ENCODE results near the gene IAH1.

The IAH1 gene

GRCh38 chr2:9462886-9463697 lies 11.3 kb upstream of the IAH1 start:
- ATAC-seq: no peak
- Mint-ChIP-seq H3K9me3 (no peaks in the 10 kb centered on the region), H3K27me3 (no peaks in the 10 kb centered on the region), H3K36me3 (peaks cover 43% of the 10 kb centered on the region), H3K27ac (peak overlapping the region; percentile 0), H3K4me3 (no peak overlapping the region), H3K4me1 (no peaks in the 10 kb centered on the region)

- Mint-ChIP-seq H3K36me3 (peaks cover 40% of the 10 kb centered on the region), H3K27ac (no peak overlapping the region), H3K27me3 (no peaks in the 10 kb centered on the region), H3K4me3 (no peak overlapping the region), H3K9me3 (no peaks in the 10 kb centered on the region), H3K4me1 (no peaks in the 10 kb centered on the region)
- ATAC-seq: peak; percentile 34
Measured at GRCh38 chr2:9463698-9464034, 10.7 kb upstream of the IAH1 start.

GRCh38 chr2:9465170-9465569 lies 9.2 kb upstream of the IAH1 start:
- Mint-ChIP-seq H3K27me3 (no peaks in the 10 kb centered on the region), H3K9me3 (no peaks in the 10 kb centered on the region), H3K4me1 (no peaks in the 10 kb centered on the region), H3K4me3 (no peak overlapping the region), H3K36me3 (peaks cover 36% of the 10 kb centered on the region), H3K27ac (no peak overlapping the region)
- no peak for ATAC-seq

- H3K4me1 Mint-ChIP-seq: no peaks in the 10 kb centered on the region
- no peaks in the 10 kb centered on the region for H3K9me3 Mint-ChIP-seq
- H3K4me3 Mint-ChIP-seq: no peak overlapping the region
- no peaks in the 10 kb centered on the region for H3K27me3 Mint-ChIP-seq
- H3K27ac Mint-ChIP-seq: no peak overlapping the region
- H3K36me3 Mint-ChIP-seq: peaks cover 30% of the 10 kb centered on the region
- no peak for ATAC-seq
Measured at GRCh38 chr2:9466147-9466683, 8.1 kb upstream of the IAH1 start.

GRCh38 chr2:9467687-9468086 lies 6.7 kb upstream of the IAH1 start:
- no peaks in the 10 kb centered on the region for H3K9me3 Mint-ChIP-seq
- no peak overlapping the region for H3K27ac Mint-ChIP-seq

GRCh38 chr2:9471206-9471605 lies 3.1 kb upstream of the IAH1 start:
- H3K27ac Mint-ChIP-seq: no peak overlapping the region
- ATAC-seq: no peak
- no peaks in the 10 kb centered on the region for H3K27me3 Mint-ChIP-seq
- no peaks in the 10 kb centered on the region for H3K9me3 Mint-ChIP-seq
- peaks cover 18% of the 10 kb centered on the region for H3K4me1 Mint-ChIP-seq
- H3K36me3 Mint-ChIP-seq: peaks cover 31% of the 10 kb centered on the region
- H3K4me3 Mint-ChIP-seq: no peak overlapping the region

More at GRCh38 chr2:9467687-9468086, 6.7 kb upstream of the IAH1 start:
- no peaks in the 10 kb centered on the region for H3K4me1 Mint-ChIP-seq
- H3K4me3 Mint-ChIP-seq: no peak overlapping the region
- no peak for ATAC-seq
- H3K27me3 Mint-ChIP-seq: no peaks in the 10 kb centered on the region
- H3K36me3 Mint-ChIP-seq: peaks cover 35% of the 10 kb centered on the region

- ATAC-seq: no peak
- Mint-ChIP-seq H3K27ac (no peak overlapping the region), H3K4me1 (peaks cover 31% of the 10 kb centered on the region), H3K4me3 (no peak overlapping the region), H3K9me3 (no peaks in the 10 kb centered on the region), H3K27me3 (no peaks in the 10 kb centered on the region), H3K36me3 (peaks cover 27% of the 10 kb centered on the region)
Measured at GRCh38 chr2:9472511-9472910, 1.8 kb upstream of the IAH1 start.

- H3K4me3 Mint-ChIP-seq: peak overlapping the region; percentile 80
- H3K9me3 Mint-ChIP-seq: no peaks in the 10 kb centered on the region
- H3K27ac Mint-ChIP-seq: peak overlapping the region; percentile 91
- no peaks in the 10 kb centered on the region for H3K27me3 Mint-ChIP-seq
- no peak for ATAC-seq
- peaks cover 30% of the 10 kb centered on the region for H3K36me3 Mint-ChIP-seq
- H3K4me1 Mint-ChIP-seq: peaks cover 38% of the 10 kb centered on the region
Measured at GRCh38 chr2:9473308-9473984, 905 bp upstream of the IAH1 start.

GRCh38 chr2:9473985-9474360 lies 378 bp upstream of the IAH1 start:
- Mint-ChIP-seq H3K27me3 (no peaks in the 10 kb centered on the region), H3K4me1 (peaks cover 44% of the 10 kb centered on the region), H3K9me3 (no peaks in the 10 kb centered on the region), H3K36me3 (peaks cover 35% of the 10 kb centered on the region), H3K4me3 (peak overlapping the region; percentile 80), H3K27ac (peak overlapping the region; percentile 91)
- peak; percentile 68 for ATAC-seq

- peaks cover 40% of the 10 kb centered on the region for H3K36me3 Mint-ChIP-seq
- no peak overlapping the region for H3K4me3 Mint-ChIP-seq
- no peak for ATAC-seq
- H3K9me3 Mint-ChIP-seq: no peaks in the 10 kb centered on the region
- peaks cover 62% of the 10 kb centered on the region for H3K4me1 Mint-ChIP-seq
- H3K27ac Mint-ChIP-seq: no peak overlapping the region
- H3K27me3 Mint-ChIP-seq: no peaks in the 10 kb centered on the region
Measured at GRCh38 chr2:9477914-9478313, 3.6 kb downstream of the IAH1 start.

- Mint-ChIP-seq H3K36me3 (peaks cover 37% of the 10 kb centered on the region), H3K4me3 (no peak overlapping the region), H3K9me3 (no peaks in the 10 kb centered on the region), H3K4me1 (peaks cover 57% of the 10 kb centered on the region), H3K27ac (no peak overlapping the region), H3K27me3 (no peaks in the 10 kb centered on the region)
- no peak for ATAC-seq
Measured at GRCh38 chr2:9478526-9478925, 4.2 kb downstream of the IAH1 start.

GRCh38 chr2:9480157-9480556 lies 5.8 kb downstream of the IAH1 start:
- Mint-ChIP-seq H3K4me1 (peaks cover 53% of the 10 kb centered on the region), H3K4me3 (no peak overlapping the region), H3K36me3 (peaks cover 52% of the 10 kb centered on the region), H3K9me3 (no peaks in the 10 kb centered on the region), H3K27ac (no peak overlapping the region), H3K27me3 (no peaks in the 10 kb centered on the region)
- no peak for ATAC-seq

- peak overlapping the region; percentile 48 for H3K27ac Mint-ChIP-seq
- H3K36me3 Mint-ChIP-seq: peaks cover 56% of the 10 kb centered on the region
Measured at GRCh38 chr2:9483107-9483506, 8.8 kb downstream of the IAH1 start.

GRCh38 chr2:9484533-9484932 lies 10.2 kb downstream of the IAH1 start:
- Mint-ChIP-seq H3K9me3 (no peaks in the 10 kb centered on the region), H3K4me3 (no peak overlapping the region), H3K4me1 (peaks cover 14% of the 10 kb centered on the region), H3K27me3 (no peaks in the 10 kb centered on the region), H3K27ac (peak overlapping the region; percentile 24), H3K36me3 (peaks cover 49% of the 10 kb centered on the region)
- ATAC-seq: no peak

More at GRCh38 chr2:9483107-9483506, 8.8 kb downstream of the IAH1 start:
- peaks cover 28% of the 10 kb centered on the region for H3K4me1 Mint-ChIP-seq
- no peak for ATAC-seq
- H3K9me3 Mint-ChIP-seq: no peaks in the 10 kb centered on the region
- no peak overlapping the region for H3K4me3 Mint-ChIP-seq
- no peaks in the 10 kb centered on the region for H3K27me3 Mint-ChIP-seq

- peaks cover 4% of the 10 kb centered on the region for H3K4me1 Mint-ChIP-seq
- no peaks in the 10 kb centered on the region for H3K9me3 Mint-ChIP-seq
- no peak overlapping the region for H3K4me3 Mint-ChIP-seq
- peaks cover 54% of the 10 kb centered on the region for H3K36me3 Mint-ChIP-seq
- no peak overlapping the region for H3K27ac Mint-ChIP-seq
- no peak for ATAC-seq
- H3K27me3 Mint-ChIP-seq: no peaks in the 10 kb centered on the region
Measured at GRCh38 chr2:9488583-9489547, 14.5 kb downstream of the IAH1 start.
